WTC11 (cell line): ENCODE data around the gene MX2. TPM values are rescaled to one million over a fixed set of nuclear protein-coding genes. Genes with fewer than 3 reads are reported as not detected.

ENCODE experiments used
- ATAC-seq: fragments of 200-7000 bp; cut with Tn5 transposase; 2 replicates; pipeline ENCODE4 v1.10.0; 2021; ENCODE audit warnings: mild to moderate bottlenecking, moderate library complexity
- CTCF ChIA-PET: fragments of 300-600 bp; sonication (Branson Sonifier 250); formaldehyde crosslinking; loops from one replicate; lab custom pipeline; 2021; ENCODE audit warnings: antibody characterized with exemption; lab: Charles Lee
- POLR2A ChIA-PET: fragments of 350-600 bp; sonication (Branson Sonifier 250); formaldehyde crosslinking; loops from one replicate; lab custom pipeline; 2021; ENCODE audit warnings: antibody characterized with exemption; lab: Charles Lee
- DNase-seq: peaks from one replicate; pipeline ENCODE4 v3.0.0; 2021; ENCODE audit warnings: low spot score
- H3K27ac Mint-ChIP-seq: 2 replicates; pipeline ENCODE4 v1.8.0; 2021; ENCODE audit warnings: mixed read lengths
- H3K27me3 Mint-ChIP-seq: 2 replicates; pipeline ENCODE4 v1.8.0; 2021; ENCODE audit warnings: low read depth, mild to moderate bottlenecking, moderate library complexity, mixed read lengths
- H3K36me3 Mint-ChIP-seq: 2 replicates; pipeline ENCODE4 v1.8.0; 2021; ENCODE audit warnings: mixed read lengths
- H3K4me1 Mint-ChIP-seq: 2 replicates; pipeline ENCODE4 v1.8.0; 2022; ENCODE audit warnings: mixed read lengths
- H3K4me3 Mint-ChIP-seq: 2 replicates; pipeline ENCODE4 v1.8.0; 2021; ENCODE audit warnings: mild to moderate bottlenecking, moderate library complexity, mixed read lengths
- H3K9me3 Mint-ChIP-seq: 2 replicates; pipeline ENCODE4 v1.8.0; 2021; ENCODE audit warnings: mixed read lengths
- FOXP4 ChIP-seq: sonication (generic); formaldehyde crosslinking; IDR thresholded peaks from 2 replicates; pipeline ENCODE4 v1.8.0; 2022; ENCODE audit warnings: mild to moderate bottlenecking, missing genetic modification reagents
- NR2C2 ChIP-seq: sonication (generic); formaldehyde crosslinking; IDR thresholded peaks from 2 replicates; pipeline ENCODE4 v1.8.0; 2022; ENCODE audit warnings: mild to moderate bottlenecking, missing genetic modification reagents
- NR3C1 ChIP-seq: sonication (generic); formaldehyde crosslinking; conservative IDR thresholded peaks from 2 replicates; pipeline ENCODE4 v1.8.1; 2023; ENCODE audit warnings: low read depth, mild to moderate bottlenecking, missing genetic modification reagents
- USF1 ChIP-seq: sonication (generic); formaldehyde crosslinking; IDR thresholded peaks from 2 replicates; pipeline ENCODE4 v1.8.0; 2022; ENCODE audit warnings: mild to moderate bottlenecking, missing genetic modification reagents
- ZNF219 ChIP-seq: sonication (generic); formaldehyde crosslinking; IDR thresholded peaks from 2 replicates; pipeline ENCODE4 v1.8.0; 2023; ENCODE audit warnings: missing genetic modification reagents, mild to moderate bottlenecking, borderline replicate concordance
- ZNF396 ChIP-seq: fragments of 250-450 bp; sonication (Bioruptor Pico); IDR thresholded peaks from 2 replicates; pipeline ENCODE4 v1.8.0; 2021; ENCODE audit warnings: mild to moderate bottlenecking, moderate library complexity, borderline replicate concordance
- total RNA-seq: library from RNA; stranded (reverse); gene quantifications from 3 replicates; pipeline ENCODE4 v1.2.3, GENCODE V29; 2021
- TF ChIP-seq, protein P1 (sequence below): fragments of 250-450 bp; sonication (Bioruptor Pico); IDR thresholded peaks from 2 replicates; pipeline ENCODE4 v1.9.0; 2021; ENCODE audit warnings: mild to moderate bottlenecking
- TF ChIP-seq, protein P2 (sequence below): sonication (generic); formaldehyde crosslinking; IDR thresholded peaks from 2 replicates; pipeline ENCODE4 v1.8.0; 2023; ENCODE audit warnings: missing genetic modification reagents, mild to moderate bottlenecking, borderline replicate concordance

Gene MX2
- total RNA-seq, 1 experiment from 2014 or later, result 2.6 TPM

DNA sequence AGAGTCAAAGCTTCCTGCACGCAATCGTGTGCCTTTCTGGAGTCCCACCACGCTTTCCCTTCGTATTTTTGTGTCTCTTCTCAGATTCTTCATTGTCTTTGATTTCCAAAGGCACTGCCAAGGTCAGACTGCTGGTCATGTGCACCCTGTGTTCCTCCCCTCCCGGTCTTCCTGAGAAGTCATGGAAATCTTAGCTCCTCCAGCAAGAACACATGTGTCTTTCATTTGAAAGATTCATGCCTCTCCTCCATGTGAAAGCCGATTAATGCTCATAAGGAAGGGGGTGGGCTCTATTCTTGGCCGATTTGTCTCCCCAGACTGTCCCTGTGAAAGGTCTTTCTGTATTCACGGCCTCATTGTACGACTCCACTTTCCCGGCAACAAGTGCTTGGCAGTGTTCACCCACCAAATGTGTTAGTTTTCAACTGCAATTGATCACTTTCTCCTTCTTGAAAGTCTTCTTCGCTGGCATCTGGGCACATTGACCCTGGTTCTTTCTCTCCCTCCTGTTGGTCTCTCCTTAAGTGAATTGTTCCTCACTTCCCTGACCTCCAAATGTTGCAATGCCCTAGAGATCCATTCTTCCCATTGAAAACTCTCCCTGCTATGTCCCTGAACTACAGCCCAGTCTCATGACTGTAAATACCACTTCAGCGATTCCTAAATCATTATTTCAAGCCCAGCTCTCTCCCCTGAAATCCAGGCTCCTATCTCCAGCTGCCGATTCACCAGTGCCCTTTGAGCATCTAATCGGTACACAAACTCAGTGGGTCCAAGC, 25.4 kb downstream of the MX2 start:
- TF ChIP-seq, protein P1, sequence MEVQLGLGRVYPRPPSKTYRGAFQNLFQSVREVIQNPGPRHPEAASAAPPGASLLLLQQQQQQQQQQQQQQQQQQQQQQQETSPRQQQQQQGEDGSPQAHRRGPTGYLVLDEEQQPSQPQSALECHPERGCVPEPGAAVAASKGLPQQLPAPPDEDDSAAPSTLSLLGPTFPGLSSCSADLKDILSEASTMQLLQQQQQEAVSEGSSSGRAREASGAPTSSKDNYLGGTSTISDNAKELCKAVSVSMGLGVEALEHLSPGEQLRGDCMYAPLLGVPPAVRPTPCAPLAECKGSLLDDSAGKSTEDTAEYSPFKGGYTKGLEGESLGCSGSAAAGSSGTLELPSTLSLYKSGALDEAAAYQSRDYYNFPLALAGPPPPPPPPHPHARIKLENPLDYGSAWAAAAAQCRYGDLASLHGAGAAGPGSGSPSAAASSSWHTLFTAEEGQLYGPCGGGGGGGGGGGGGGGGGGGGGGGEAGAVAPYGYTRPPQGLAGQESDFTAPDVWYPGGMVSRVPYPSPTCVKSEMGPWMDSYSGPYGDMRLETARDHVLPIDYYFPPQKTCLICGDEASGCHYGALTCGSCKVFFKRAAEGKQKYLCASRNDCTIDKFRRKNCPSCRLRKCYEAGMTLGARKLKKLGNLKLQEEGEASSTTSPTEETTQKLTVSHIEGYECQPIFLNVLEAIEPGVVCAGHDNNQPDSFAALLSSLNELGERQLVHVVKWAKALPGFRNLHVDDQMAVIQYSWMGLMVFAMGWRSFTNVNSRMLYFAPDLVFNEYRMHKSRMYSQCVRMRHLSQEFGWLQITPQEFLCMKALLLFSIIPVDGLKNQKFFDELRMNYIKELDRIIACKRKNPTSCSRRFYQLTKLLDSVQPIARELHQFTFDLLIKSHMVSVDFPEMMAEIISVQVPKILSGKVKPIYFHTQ (CRISPR knock-in tag), result no peak
- TF ChIP-seq ZNF219 (CRISPR knock-in tag) (no peak), ZNF396 (CRISPR knock-in tag) (no peak), NR3C1 (no peak)
- H3K36me3 Mint-ChIP-seq, result no peaks in the 10 kb centered on the region
- POLR2A ChIA-PET, result no interaction called here
- no peak overlapping the region for H3K27ac Mint-ChIP-seq
- H3K27me3 Mint-ChIP-seq, result peaks cover 3% of the 10 kb centered on the region; the same call in 1 of the 2 replicates
- H3K4me3 Mint-ChIP-seq, result no peak overlapping the region
- ATAC-seq (no peak), DNase-seq (no peak)
- H3K9me3 Mint-ChIP-seq, result peaks cover 20% of the 10 kb centered on the region
- CTCF ChIA-PET, result no interaction called here
- no peaks in the 10 kb centered on the region; the same call in 1 of the 2 replicates for H3K4me1 Mint-ChIP-seq

GRCh38 chr21:41387824-41388223, 26.0 kb downstream of the MX2 start:
- Mint-ChIP-seq H3K9me3 (peaks cover 14% of the 10 kb centered on the region), H3K4me1 (no peaks in the 10 kb centered on the region; the same call in 1 of the 2 replicates), H3K36me3 (no peaks in the 10 kb centered on the region), H3K4me3 (no peak overlapping the region), H3K27ac (no peak overlapping the region), H3K27me3 (peaks cover 3% of the 10 kb centered on the region; the same call in 1 of the 2 replicates)
- no peak for TF ChIP-seq NR2C2 (CRISPR knock-in tag)
- ChIA-PET CTCF (no interaction called here), POLR2A (no interaction called here)
- ATAC-seq, result no peak
- DNase-seq, result no peak

DNA sequence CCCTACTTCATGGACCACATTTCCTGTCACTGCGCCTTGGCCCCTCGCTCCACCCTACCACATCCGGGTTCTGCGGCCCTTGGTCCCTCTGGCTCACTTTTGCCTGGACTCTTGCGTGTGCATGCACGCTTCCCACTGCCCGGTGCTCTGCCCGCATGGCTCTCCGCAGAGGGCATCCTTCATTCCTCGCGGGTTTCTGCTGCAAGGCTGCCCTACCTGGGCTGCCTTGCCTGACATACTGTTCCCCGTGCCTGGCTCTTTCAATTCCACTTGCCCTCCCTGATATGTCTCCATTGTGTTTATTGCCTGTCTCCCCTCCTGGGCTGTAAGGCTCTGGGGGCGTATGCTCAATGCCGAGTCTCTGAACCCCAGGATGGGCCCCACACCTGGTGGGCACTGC, 26.4 kb downstream of the MX2 start:
- Mint-ChIP-seq H3K4me3 (no peak overlapping the region), H3K27ac (no peak overlapping the region), H3K27me3 (peaks cover 3% of the 10 kb centered on the region; the same call in 1 of the 2 replicates), H3K4me1 (no peaks in the 10 kb centered on the region; the same call in 1 of the 2 replicates), H3K36me3 (no peaks in the 10 kb centered on the region), H3K9me3 (peaks cover 13% of the 10 kb centered on the region)
- ChIA-PET CTCF (no interaction called here), POLR2A (no interaction called here)
- TF ChIP-seq USF1 (CRISPR knock-in tag), result no peak
- TF ChIP-seq, protein P2, sequence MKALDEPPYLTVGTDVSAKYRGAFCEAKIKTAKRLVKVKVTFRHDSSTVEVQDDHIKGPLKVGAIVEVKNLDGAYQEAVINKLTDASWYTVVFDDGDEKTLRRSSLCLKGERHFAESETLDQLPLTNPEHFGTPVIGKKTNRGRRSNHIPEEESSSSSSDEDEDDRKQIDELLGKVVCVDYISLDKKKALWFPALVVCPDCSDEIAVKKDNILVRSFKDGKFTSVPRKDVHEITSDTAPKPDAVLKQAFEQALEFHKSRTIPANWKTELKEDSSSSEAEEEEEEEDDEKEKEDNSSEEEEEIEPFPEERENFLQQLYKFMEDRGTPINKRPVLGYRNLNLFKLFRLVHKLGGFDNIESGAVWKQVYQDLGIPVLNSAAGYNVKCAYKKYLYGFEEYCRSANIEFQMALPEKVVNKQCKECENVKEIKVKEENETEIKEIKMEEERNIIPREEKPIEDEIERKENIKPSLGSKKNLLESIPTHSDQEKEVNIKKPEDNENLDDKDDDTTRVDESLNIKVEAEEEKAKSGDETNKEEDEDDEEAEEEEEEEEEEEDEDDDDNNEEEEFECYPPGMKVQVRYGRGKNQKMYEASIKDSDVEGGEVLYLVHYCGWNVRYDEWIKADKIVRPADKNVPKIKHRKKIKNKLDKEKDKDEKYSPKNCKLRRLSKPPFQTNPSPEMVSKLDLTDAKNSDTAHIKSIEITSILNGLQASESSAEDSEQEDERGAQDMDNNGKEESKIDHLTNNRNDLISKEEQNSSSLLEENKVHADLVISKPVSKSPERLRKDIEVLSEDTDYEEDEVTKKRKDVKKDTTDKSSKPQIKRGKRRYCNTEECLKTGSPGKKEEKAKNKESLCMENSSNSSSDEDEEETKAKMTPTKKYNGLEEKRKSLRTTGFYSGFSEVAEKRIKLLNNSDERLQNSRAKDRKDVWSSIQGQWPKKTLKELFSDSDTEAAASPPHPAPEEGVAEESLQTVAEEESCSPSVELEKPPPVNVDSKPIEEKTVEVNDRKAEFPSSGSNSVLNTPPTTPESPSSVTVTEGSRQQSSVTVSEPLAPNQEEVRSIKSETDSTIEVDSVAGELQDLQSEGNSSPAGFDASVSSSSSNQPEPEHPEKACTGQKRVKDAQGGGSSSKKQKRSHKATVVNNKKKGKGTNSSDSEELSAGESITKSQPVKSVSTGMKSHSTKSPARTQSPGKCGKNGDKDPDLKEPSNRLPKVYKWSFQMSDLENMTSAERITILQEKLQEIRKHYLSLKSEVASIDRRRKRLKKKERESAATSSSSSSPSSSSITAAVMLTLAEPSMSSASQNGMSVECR, result no peak
- DNase-seq (no peak), ATAC-seq (no peak)

GRCh38 chr21:41390043-41390639, 28.3 kb downstream of the MX2 start:
- H3K4me1 Mint-ChIP-seq, result peaks cover 3% of the 10 kb centered on the region; the same call in 1 of the 2 replicates
- POLR2A ChIA-PET, result no interaction called here
- H3K27ac Mint-ChIP-seq, result no peak overlapping the region
- H3K4me3 Mint-ChIP-seq, result no peak overlapping the region
- CTCF ChIA-PET, result no interaction called here
- H3K36me3 Mint-ChIP-seq, result no peaks in the 10 kb centered on the region
- H3K9me3 Mint-ChIP-seq, result peaks cover 24% of the 10 kb centered on the region
- ATAC-seq (no peak), DNase-seq (no peak)
- peaks cover 3% of the 10 kb centered on the region; the same call in 1 of the 2 replicates for H3K27me3 Mint-ChIP-seq
- TF ChIP-seq FOXP4 (CRISPR knock-in tag), result no peak
